H9 (cell line): ENCODE measurements around the gene RASA2. TPM values are rescaled to one million over a fixed set of nuclear protein-coding genes. Genes with fewer than 3 reads are reported as not detected.

ENCODE experiments used
- DNase-seq: peaks from one replicate; pipeline ENCODE4 v3.0.0-alpha.2; 2017
- H2AFZ ChIP-seq: one replicate; pipeline ENCODE4 v1.6.1; 2013; ENCODE audit warnings: mild to moderate bottlenecking, low read length, control low read depth, moderate library complexity
- H2AK5ac ChIP-seq: 2 replicates; pipeline ENCODE4 v1.6.1; 2013; ENCODE audit warnings: low read length, control low read depth, mixed read lengths; ENCODE audit not compliant: insufficient read length
- H2BK120ac ChIP-seq: one replicate; pipeline ENCODE4 v1.6.1; 2013; ENCODE audit warnings: low read depth, mild to moderate bottlenecking, low read length, control low read depth, inconsistent platforms; ENCODE audit not compliant: poor library complexity, severe bottlenecking
- H2BK12ac ChIP-seq: 2 replicates; pipeline ENCODE4 v1.6.1; 2013; ENCODE audit warnings: low read length, control low read depth, mixed read lengths, low read depth; ENCODE audit not compliant: insufficient read length
- H2BK15ac ChIP-seq: 2 replicates; pipeline ENCODE4 v1.6.1; 2013; ENCODE audit warnings: low read depth, low read length, control low read depth
- H2BK20ac ChIP-seq: one replicate; pipeline ENCODE4 v1.6.1; 2013; ENCODE audit warnings: low read depth, mild to moderate bottlenecking, low read length, control low read depth, inconsistent platforms; ENCODE audit not compliant: poor library complexity, severe bottlenecking
- H2BK5ac ChIP-seq: 2 replicates; pipeline ENCODE4 v1.6.1; 2013; ENCODE audit warnings: low read length, control low read depth, mixed read lengths; ENCODE audit not compliant: insufficient read length
- H3K14ac ChIP-seq: 2 replicates; pipeline ENCODE4 v1.6.1; 2013; ENCODE audit warnings: low read length, control low read depth; ENCODE audit not compliant: insufficient read depth
- H3K18ac ChIP-seq: 2 replicates; pipeline ENCODE4 v1.6.1; 2013; ENCODE audit warnings: low read depth, mild to moderate bottlenecking, mixed read lengths, low read length, control low read depth; ENCODE audit not compliant: insufficient read length
- H3K23ac ChIP-seq: 2 replicates; pipeline ENCODE4 v1.6.1; 2013; ENCODE audit warnings: low read length, control low read depth, mixed read lengths, low read depth; ENCODE audit not compliant: insufficient read length
- H3K23me2 ChIP-seq: 2 replicates; pipeline ENCODE4 v1.6.1; 2013; ENCODE audit warnings: low read depth, mild to moderate bottlenecking, mixed read lengths, low read length, control low read depth; ENCODE audit not compliant: insufficient read length, poor library complexity, severe bottlenecking
- H3K27ac ChIP-seq: 2 replicates; pipeline ENCODE4 v1.5.1; 2013; ENCODE audit warnings: low read length, control low read depth, mixed read lengths, low read depth; ENCODE audit not compliant: insufficient read length
- H3K27me3 ChIP-seq: 2 replicates; pipeline ENCODE4 v1.6.1; 2013; ENCODE audit warnings: low read length, control low read depth, inconsistent platforms; ENCODE audit not compliant: insufficient read depth
- H3K4ac ChIP-seq: 2 replicates; pipeline ENCODE4 v1.6.1; 2013; ENCODE audit warnings: low read depth, mild to moderate bottlenecking, control low read depth, inconsistent platforms, low read length, moderate library complexity
- H3K4me1 ChIP-seq: 2 replicates; pipeline ENCODE4 v1.6.1; 2013; ENCODE audit warnings: low read length, control low read depth, inconsistent platforms; ENCODE audit not compliant: insufficient read depth
- H3K4me2 ChIP-seq: 2 replicates; pipeline ENCODE4 v1.6.1; 2013; ENCODE audit warnings: low read length, control low read depth, mixed read lengths; ENCODE audit not compliant: insufficient read length, insufficient read depth
- H3K56ac ChIP-seq: 2 replicates; pipeline ENCODE4 v1.6.1; 2013; ENCODE audit warnings: low read depth, mild to moderate bottlenecking, mixed read lengths, low read length, control low read depth; ENCODE audit not compliant: insufficient read length
- H3K79me1 ChIP-seq: 2 replicates; pipeline ENCODE4 v1.6.1; 2013; ENCODE audit warnings: low read depth, mild to moderate bottlenecking, moderate library complexity, low read length, control low read depth, inconsistent platforms; ENCODE audit not compliant: insufficient read depth, poor library complexity, severe bottlenecking
- H3K79me2 ChIP-seq: 2 replicates; pipeline ENCODE4 v1.6.1; 2013; ENCODE audit warnings: low read length, control low read depth, inconsistent platforms; ENCODE audit not compliant: insufficient read depth
- H3K9ac ChIP-seq: 2 replicates; pipeline ENCODE4 v1.6.1; 2013; ENCODE audit warnings: low read length, control low read depth, mixed read lengths; ENCODE audit not compliant: insufficient read length; ENCODE audit errors: extremely low read depth
- H3K9me3 ChIP-seq: one replicate; pipeline ENCODE4 v1.6.1; 2013; ENCODE audit warnings: low read depth, low read length, inconsistent platforms; ENCODE audit not compliant: control insufficient read depth
- H3T11ph ChIP-seq: one replicate; pipeline ENCODE4 v1.6.1; 2013; ENCODE audit warnings: mild to moderate bottlenecking, low read length, control low read depth, inconsistent platforms
- H4K20me1 ChIP-seq: one replicate; pipeline ENCODE4 v1.6.1; 2013; ENCODE audit not compliant: control insufficient read depth, insufficient read length, insufficient read depth
- H4K5ac ChIP-seq: 2 replicates; pipeline ENCODE4 v1.6.1; 2013; ENCODE audit warnings: low read depth, mild to moderate bottlenecking, mixed read lengths, low read length, control low read depth; ENCODE audit not compliant: insufficient read length
- H4K8ac ChIP-seq: replicated peaks from 2 replicates; pipeline ENCODE4 v1.6.1; 2013; ENCODE audit warnings: low read length, control low read depth, mixed read lengths, low read depth; ENCODE audit not compliant: insufficient read length
- H4K91ac ChIP-seq: 2 replicates; pipeline ENCODE4 v1.6.1; 2013; ENCODE audit warnings: low read depth, mild to moderate bottlenecking, moderate library complexity, mixed read lengths, low read length, control low read depth; ENCODE audit not compliant: insufficient read length
- H3K27ac Mint-ChIP-seq, 3 experiments: 2 replicates in 2 of 3; 3 replicates in 1 of 3; pipeline ENCODE4 v1.8.0; 2020 to 2021; ENCODE audit warnings: mixed read lengths in 3 of 3, mild to moderate bottlenecking in 1 of 3, moderate library complexity in 1 of 3
- H3K27me3 Mint-ChIP-seq: 2 replicates; pipeline ENCODE4 v1.8.0; 2021; ENCODE audit warnings: low read depth, mild to moderate bottlenecking, moderate library complexity, mixed read lengths
- H3K36me3 Mint-ChIP-seq, 3 experiments: 2 replicates in 2 of 3; 3 replicates in 1 of 3; pipeline ENCODE4 v1.8.0; 2020 to 2021; ENCODE audit warnings: low read depth in 3 of 3, mixed read lengths in 3 of 3; ENCODE audit not compliant: insufficient read depth in 1 of 3
- H3K4me1 Mint-ChIP-seq, 2 experiments: 2 replicates each; pipeline ENCODE4 v1.8.0; 2020; ENCODE audit warnings: mixed read lengths in 2 of 2
- H3K4me3 Mint-ChIP-seq, 2 experiments: 2 replicates in 1 of 2; 3 replicates in 1 of 2; pipeline ENCODE4 v1.8.0; 2020 to 2021; ENCODE audit warnings: mild to moderate bottlenecking in 2 of 2, mixed read lengths in 2 of 2, moderate library complexity in 1 of 2
- H3K9me3 Mint-ChIP-seq, 2 experiments: 2 replicates in 1 of 2; 3 replicates in 1 of 2; pipeline ENCODE4 v1.8.0; 2020; ENCODE audit warnings: mild to moderate bottlenecking in 2 of 2, mixed read lengths in 2 of 2, moderate library complexity in 1 of 2
- WGBS: extraction: QIAGEN DNeasy Blood & Tissue Kit; methylation state at CpG from one replicate; pipeline ENCODE4 v1.1.7; 2013; ENCODE audit warnings: missing lambda C conversion rate, low lambda C conversion rate, mixed read lengths; ENCODE audit not compliant: insufficient read length; ENCODE audit errors: extremely low coverage; 5-methylcytosine and 5-hydroxymethylcytosine counted together
- total RNA-seq: library from RNA; stranded (reverse); gene quantifications from 2 replicates; pipeline ENCODE4 v1.2.1, GENCODE V29; 2021
- TF ChIP-seq, protein P1 (sequence below): fragments of 200-600 bp; sonication (generic); conservative IDR thresholded peaks from 3 replicates; pipeline ENCODE4 v1.8.0; 2021; ENCODE audit warnings: antibody characterized with exemption, mild to moderate bottlenecking

Gene RASA2
- total RNA-seq, 1 experiment from 2014 or later, result 24.4 TPM

DNA sequence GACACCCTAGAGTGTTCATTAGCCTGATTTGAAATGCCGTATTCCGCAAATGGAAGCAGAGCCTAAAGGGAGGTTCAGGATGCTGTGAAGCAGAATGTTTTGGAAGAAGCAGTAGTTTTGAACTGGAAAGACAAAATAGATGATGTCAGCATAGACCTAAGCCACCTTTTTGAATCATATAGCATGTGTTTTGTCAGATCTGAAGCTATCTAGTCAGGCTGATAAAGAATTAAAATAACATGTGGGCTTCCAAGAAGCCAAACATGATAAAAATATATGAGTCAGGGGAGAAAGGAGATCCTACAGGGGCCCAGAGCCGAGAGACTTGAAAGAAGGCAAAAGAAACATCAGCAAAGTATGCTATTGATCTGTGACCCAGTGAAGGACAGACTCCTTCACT lies 47.2 kb upstream of the RASA2 start:
- Mint-ChIP-seq H3K27ac (no peak overlapping the region), H3K4me3 (no peak overlapping the region)
- no peak overlapping the region for H3K4me2 ChIP-seq

More for the DNA sequence above, 47.2 kb upstream of the RASA2 start:
- DNase-seq, result no peak
- H4K8ac ChIP-seq, result no peak overlapping the region
- H3K79me1 ChIP-seq, result no peaks in the 10 kb centered on the region
- H3K27me3 ChIP-seq, result no peaks in the 10 kb centered on the region; the same call in 1 of the 2 replicates
- no peak overlapping the region for H3K18ac ChIP-seq
- no peak overlapping the region for H3K14ac ChIP-seq
- H2AK5ac ChIP-seq, result no peak overlapping the region
- H3K56ac ChIP-seq, result no peak overlapping the region
- Mint-ChIP-seq H3K27me3 (no peaks in the 10 kb centered on the region), H3K4me1 (peaks cover 4% of the 10 kb centered on the region in 2 experiments; a peak in 3 of 4 replicates), H3K9me3 (no peaks in the 10 kb centered on the region), H3K36me3 (peaks cover 1 to 14% (median 11%) of the 10 kb centered on the region in 3 experiments; a peak in 4 of 7 replicates)
- no peaks in the 10 kb centered on the region for H4K20me1 ChIP-seq
- no peaks in the 10 kb centered on the region for H3K9me3 ChIP-seq
- no peaks in the 10 kb centered on the region for H3K4me1 ChIP-seq
- no peak overlapping the region for H3K27ac ChIP-seq
- TF ChIP-seq, protein P1, sequence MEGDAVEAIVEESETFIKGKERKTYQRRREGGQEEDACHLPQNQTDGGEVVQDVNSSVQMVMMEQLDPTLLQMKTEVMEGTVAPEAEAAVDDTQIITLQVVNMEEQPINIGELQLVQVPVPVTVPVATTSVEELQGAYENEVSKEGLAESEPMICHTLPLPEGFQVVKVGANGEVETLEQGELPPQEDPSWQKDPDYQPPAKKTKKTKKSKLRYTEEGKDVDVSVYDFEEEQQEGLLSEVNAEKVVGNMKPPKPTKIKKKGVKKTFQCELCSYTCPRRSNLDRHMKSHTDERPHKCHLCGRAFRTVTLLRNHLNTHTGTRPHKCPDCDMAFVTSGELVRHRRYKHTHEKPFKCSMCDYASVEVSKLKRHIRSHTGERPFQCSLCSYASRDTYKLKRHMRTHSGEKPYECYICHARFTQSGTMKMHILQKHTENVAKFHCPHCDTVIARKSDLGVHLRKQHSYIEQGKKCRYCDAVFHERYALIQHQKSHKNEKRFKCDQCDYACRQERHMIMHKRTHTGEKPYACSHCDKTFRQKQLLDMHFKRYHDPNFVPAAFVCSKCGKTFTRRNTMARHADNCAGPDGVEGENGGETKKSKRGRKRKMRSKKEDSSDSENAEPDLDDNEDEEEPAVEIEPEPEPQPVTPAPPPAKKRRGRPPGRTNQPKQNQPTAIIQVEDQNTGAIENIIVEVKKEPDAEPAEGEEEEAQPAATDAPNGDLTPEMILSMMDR, result no peak
- no peak overlapping the region for H3K23ac ChIP-seq
- H3K4ac ChIP-seq, result no peak overlapping the region
- no peak overlapping the region for H4K91ac ChIP-seq
- H2BK5ac ChIP-seq, result no peak overlapping the region
- WGBS, result no CpG with 5 or more reads among the region's 3 CpGs
- H2BK20ac ChIP-seq, result no peak overlapping the region
- H3K23me2 ChIP-seq, result no peaks in the 10 kb centered on the region
- no peak overlapping the region for H3K9ac ChIP-seq
- no peak overlapping the region for H2BK12ac ChIP-seq
- no peaks in the 10 kb centered on the region for H3K79me2 ChIP-seq
- no peak overlapping the region for H3T11ph ChIP-seq
- no peak overlapping the region for H2AFZ ChIP-seq
- H4K5ac ChIP-seq, result no peak overlapping the region
- no peak overlapping the region for H2BK120ac ChIP-seq
- no peak overlapping the region for H2BK15ac ChIP-seq
